Central memory CD8-positive, alpha-beta T cell (primary cell): ENCODE measurements around the gene SCARB1.
A peak's percentile ranks its signal among the peaks of the same experiment; 100 is the strongest.
"Not testable (repeated sequence)": the region's sequence is repeated elsewhere in the genome, so short reads cannot be mapped to it uniquely, and the experiment has no call there.

Experiments
- ATAC-seq: fragments of 150-1000 bp; cut with Tn5 transposase; replicated peaks from 2 replicates; pipeline ENCODE4 v1.10.0; 2022; ENCODE audit warnings: mild to moderate bottlenecking, moderate FRiP score, moderate number of reproducible peaks; ENCODE audit not compliant: poor library complexity, severe bottlenecking; ENCODE audit errors: extremely low read depth
- DNase-seq, 2 donors: peaks; one replicate each; pipeline ENCODE4 v3.0.0; 2021; ENCODE audit warnings: low spot score in 2 of 2
- H3K27ac Mint-ChIP-seq: one replicate; pipeline ENCODE4 v1.8.0; 2022; ENCODE audit warnings: low read depth, mild to moderate bottlenecking, moderate library complexity, mixed read lengths
- H3K27me3 Mint-ChIP-seq: one replicate; pipeline ENCODE4 v1.8.0; 2022; ENCODE audit warnings: mixed read lengths
- H3K36me3 Mint-ChIP-seq: one replicate; pipeline ENCODE4 v1.8.0; 2022; ENCODE audit warnings: mild to moderate bottlenecking, moderate library complexity, mixed read lengths; ENCODE audit not compliant: insufficient read depth
- H3K4me1 Mint-ChIP-seq: one replicate; pipeline ENCODE4 v1.8.0; 2022; ENCODE audit warnings: mixed read lengths
- H3K4me3 Mint-ChIP-seq: one replicate; pipeline ENCODE4 v1.8.0; 2022; ENCODE audit warnings: mild to moderate bottlenecking, moderate library complexity, mixed read lengths
- H3K9me3 Mint-ChIP-seq: one replicate; pipeline ENCODE4 v1.8.0; 2022; ENCODE audit warnings: mixed read lengths

Gene SCARB1

GRCh38 chr12:124898200-124898922, 34.7 kb upstream of the SCARB1 start:
- Mint-ChIP-seq H3K4me3 (peak overlapping the region; percentile 52), H3K27me3 (no peaks in the 10 kb centered on the region), H3K4me1 (peaks cover 15% of the 10 kb centered on the region), H3K27ac (no peak overlapping the region), H3K36me3 (no peaks in the 10 kb centered on the region), H3K9me3 (no peaks in the 10 kb centered on the region)
- peak; percentile 50 to 61 for DNase-seq
- peak; percentile 90 for ATAC-seq

- H3K27me3 Mint-ChIP-seq, result no peaks in the 10 kb centered on the region
- no peaks in the 10 kb centered on the region for H3K9me3 Mint-ChIP-seq
- no peak overlapping the region for H3K4me3 Mint-ChIP-seq
- peak overlapping the region; percentile 57 for H3K27ac Mint-ChIP-seq
- no peak for ATAC-seq
- no peak for DNase-seq
- no peaks in the 10 kb centered on the region for H3K36me3 Mint-ChIP-seq
- H3K4me1 Mint-ChIP-seq, result peaks cover 15% of the 10 kb centered on the region
Observed at GRCh38 chr12:124896461-124896860, 32.8 kb upstream of the SCARB1 start.

- DNase-seq (no peak), ATAC-seq (no peak)
- Mint-ChIP-seq H3K9me3 (no peaks in the 10 kb centered on the region), H3K27me3 (no peaks in the 10 kb centered on the region), H3K27ac (no peak overlapping the region), H3K4me3 (no peak overlapping the region), H3K4me1 (peaks cover 12% of the 10 kb centered on the region), H3K36me3 (no peaks in the 10 kb centered on the region)
Observed at GRCh38 chr12:124893792-124894516, 30.3 kb upstream of the SCARB1 start.

- Mint-ChIP-seq H3K27ac (no peak overlapping the region), H3K36me3 (no peaks in the 10 kb centered on the region), H3K27me3 (no peaks in the 10 kb centered on the region), H3K9me3 (no peaks in the 10 kb centered on the region), H3K4me3 (no peak overlapping the region), H3K4me1 (no peaks in the 10 kb centered on the region)
- DNase-seq (no peak), ATAC-seq (no peak)
Observed at GRCh38 chr12:124888260-124888659, 24.6 kb upstream of the SCARB1 start.

GRCh38 chr12:124887766-124888165, 24.1 kb upstream of the SCARB1 start:
- not testable (repeated sequence) for DNase-seq, H3K36me3 Mint-ChIP-seq, H3K4me3 Mint-ChIP-seq, H3K27me3 Mint-ChIP-seq, H3K9me3 Mint-ChIP-seq, ATAC-seq, H3K4me1 Mint-ChIP-seq, H3K27ac Mint-ChIP-seq

GRCh38 chr12:124884587-124885438, 21.1 kb upstream of the SCARB1 start:
- no peak overlapping the region for H3K4me3 Mint-ChIP-seq
- peaks cover 2% of the 10 kb centered on the region for H3K36me3 Mint-ChIP-seq
- H3K9me3 Mint-ChIP-seq, result no peaks in the 10 kb centered on the region
- H3K27me3 Mint-ChIP-seq, result no peaks in the 10 kb centered on the region
- ATAC-seq, result no peak
- no peaks in the 10 kb centered on the region for H3K4me1 Mint-ChIP-seq
- DNase-seq, result no peak
- no peak overlapping the region for H3K27ac Mint-ChIP-seq

GRCh38 chr12:124883263-124884130, 19.8 kb upstream of the SCARB1 start:
- Mint-ChIP-seq H3K27me3 (no peaks in the 10 kb centered on the region), H3K27ac (no peak overlapping the region), H3K4me3 (no peak overlapping the region), H3K9me3 (no peaks in the 10 kb centered on the region), H3K36me3 (peaks cover 2% of the 10 kb centered on the region), H3K4me1 (no peaks in the 10 kb centered on the region)
- ATAC-seq (no peak), DNase-seq (no peak)

GRCh38 chr12:124881123-124881522, 17.5 kb upstream of the SCARB1 start:
- Mint-ChIP-seq H3K4me1 (no peaks in the 10 kb centered on the region), H3K4me3 (peak overlapping the region; percentile 11), H3K9me3 (no peaks in the 10 kb centered on the region), H3K27ac (no peak overlapping the region), H3K36me3 (peaks cover 2% of the 10 kb centered on the region), H3K27me3 (no peaks in the 10 kb centered on the region)
- ATAC-seq, result no peak
- no peak for DNase-seq

GRCh38 chr12:124880335-124880734, 16.7 kb upstream of the SCARB1 start:
- H3K4me1 Mint-ChIP-seq, H3K27me3 Mint-ChIP-seq, DNase-seq, H3K9me3 Mint-ChIP-seq, H3K27ac Mint-ChIP-seq, H3K36me3 Mint-ChIP-seq, H3K4me3 Mint-ChIP-seq, ATAC-seq: not testable (repeated sequence)

GRCh38 chr12:124878795-124879516, 15.3 kb upstream of the SCARB1 start:
- H3K9me3 Mint-ChIP-seq, result no peaks in the 10 kb centered on the region
- peaks cover 2% of the 10 kb centered on the region for H3K36me3 Mint-ChIP-seq
- no peaks in the 10 kb centered on the region for H3K4me1 Mint-ChIP-seq
- DNase-seq (no peak), ATAC-seq (no peak)
- H3K4me3 Mint-ChIP-seq, result no peak overlapping the region
- H3K27me3 Mint-ChIP-seq, result no peaks in the 10 kb centered on the region
- H3K27ac Mint-ChIP-seq, result no peak overlapping the region

- ATAC-seq, result no peak
- no peak overlapping the region for H3K27ac Mint-ChIP-seq
- H3K27me3 Mint-ChIP-seq, result no peaks in the 10 kb centered on the region
Observed at GRCh38 chr12:124877423-124877822, 13.8 kb upstream of the SCARB1 start.

More at GRCh38 chr12:124877423-124877822, 13.8 kb upstream of the SCARB1 start:
- Mint-ChIP-seq H3K4me3 (no peak overlapping the region), H3K9me3 (no peaks in the 10 kb centered on the region), H3K4me1 (no peaks in the 10 kb centered on the region), H3K36me3 (peaks cover 2% of the 10 kb centered on the region)
- DNase-seq, result no peak
